WTC11 (cell line): ENCODE results near the gene FBN3. TPM values are rescaled to one million over a fixed set of nuclear protein-coding genes. Genes with fewer than 3 reads are reported as not detected.

Source experiments
- ATAC-seq: fragments of 200-7000 bp; cut with Tn5 transposase; 2 replicates; pipeline ENCODE4 v1.10.0; 2021; ENCODE audit warnings: mild to moderate bottlenecking, moderate library complexity
- CTCF ChIA-PET: fragments of 300-600 bp; sonication (Branson Sonifier 250); formaldehyde crosslinking; loops from one replicate; lab custom pipeline; 2021; ENCODE audit warnings: antibody characterized with exemption; lab: Charles Lee
- POLR2A ChIA-PET: fragments of 350-600 bp; sonication (Branson Sonifier 250); formaldehyde crosslinking; loops from one replicate; lab custom pipeline; 2021; ENCODE audit warnings: antibody characterized with exemption; lab: Charles Lee
- DNase-seq: peaks from one replicate; pipeline ENCODE4 v3.0.0; 2021; ENCODE audit warnings: low spot score
- H3K27ac Mint-ChIP-seq: 2 replicates; pipeline ENCODE4 v1.8.0; 2021; ENCODE audit warnings: mixed read lengths
- H3K27me3 Mint-ChIP-seq: 2 replicates; pipeline ENCODE4 v1.8.0; 2021; ENCODE audit warnings: low read depth, mild to moderate bottlenecking, moderate library complexity, mixed read lengths
- H3K36me3 Mint-ChIP-seq: 2 replicates; pipeline ENCODE4 v1.8.0; 2021; ENCODE audit warnings: mixed read lengths
- H3K4me1 Mint-ChIP-seq: 2 replicates; pipeline ENCODE4 v1.8.0; 2022; ENCODE audit warnings: mixed read lengths
- H3K4me3 Mint-ChIP-seq: 2 replicates; pipeline ENCODE4 v1.8.0; 2021; ENCODE audit warnings: mild to moderate bottlenecking, moderate library complexity, mixed read lengths
- H3K9me3 Mint-ChIP-seq: 2 replicates; pipeline ENCODE4 v1.8.0; 2021; ENCODE audit warnings: mixed read lengths
- AR ChIP-seq: fragments of 250-450 bp; sonication (Bioruptor Pico); IDR thresholded peaks from 2 replicates; pipeline ENCODE4 v1.9.0; 2021; ENCODE audit warnings: mild to moderate bottlenecking
- ATF3 ChIP-seq: sonication (generic); formaldehyde crosslinking; conservative IDR thresholded peaks from 2 replicates; pipeline ENCODE4 v1.8.1; 2022; ENCODE audit warnings: mild to moderate bottlenecking, missing genetic modification reagents
- KAT7 ChIP-seq: sonication (generic); formaldehyde crosslinking; IDR thresholded peaks from 2 replicates; pipeline ENCODE4 v1.8.1; 2023; ENCODE audit warnings: missing genetic modification reagents, mild to moderate bottlenecking, borderline replicate concordance
- NFATC4 ChIP-seq: fragments of 250-450 bp; sonication (Bioruptor Pico); IDR thresholded peaks from 2 replicates; pipeline ENCODE4 v1.9.0; 2021; ENCODE audit warnings: mild to moderate bottlenecking
- NFE2L1 ChIP-seq: sonication (generic); formaldehyde crosslinking; IDR thresholded peaks from 2 replicates; pipeline ENCODE4 v1.8.1; 2023; ENCODE audit warnings: missing genetic modification reagents
- NR3C1 ChIP-seq: sonication (generic); formaldehyde crosslinking; conservative IDR thresholded peaks from 2 replicates; pipeline ENCODE4 v1.8.1; 2023; ENCODE audit warnings: low read depth, mild to moderate bottlenecking, missing genetic modification reagents
- TCF7 ChIP-seq: sonication (generic); formaldehyde crosslinking; IDR thresholded peaks from 2 replicates; pipeline ENCODE4 v1.8.0; 2022; ENCODE audit warnings: mild to moderate bottlenecking, low read depth, missing genetic modification reagents, moderate library complexity
- ZNF423 ChIP-seq: fragments of 250-450 bp; sonication (Bioruptor Pico); IDR thresholded peaks from 2 replicates; pipeline ENCODE4 v2.1.2; 2022; ENCODE audit warnings: mild to moderate bottlenecking, moderate library complexity
- ZNF512 ChIP-seq: sonication (generic); formaldehyde crosslinking; IDR thresholded peaks from 2 replicates; pipeline ENCODE4 v1.8.1; 2022; ENCODE audit warnings: missing genetic modification reagents, borderline replicate concordance
- ZNF532 ChIP-seq: fragments of 250-450 bp; sonication (Bioruptor Pico); IDR thresholded peaks from 2 replicates; pipeline ENCODE4 v1.9.0; 2021; ENCODE audit warnings: mild to moderate bottlenecking, borderline replicate concordance
- total RNA-seq: library from RNA; stranded (reverse); gene quantifications from 3 replicates; pipeline ENCODE4 v1.2.3, GENCODE V29; 2021

FBN3 gene
- total RNA-seq, 1 experiment from 2014 or later = 54.8 TPM

- H3K27ac Mint-ChIP-seq = no peak overlapping the region
Measured at GRCh38 chr19:8075158-8076074, 74.0 kb downstream of the FBN3 start.

More at GRCh38 chr19:8075158-8076074, 74.0 kb downstream of the FBN3 start:
- no peak overlapping the region for H3K4me3 Mint-ChIP-seq
- no peaks in the 10 kb centered on the region for H3K27me3 Mint-ChIP-seq
- DNase-seq (no peak), ATAC-seq (no peak)
- POLR2A ChIA-PET = no interaction called here
- H3K9me3 Mint-ChIP-seq = peaks cover 15% of the 10 kb centered on the region
- CTCF ChIA-PET = interaction anchor here (1.0 kb wide), 1 partner anchor 73 kb away, joined by 3 read pairs; no protein-coding TSS in a partner anchor
- H3K36me3 Mint-ChIP-seq = peaks cover 44% of the 10 kb centered on the region
- TF ChIP-seq AR (CRISPR knock-in tag) (no peak), NFE2L1 (CRISPR knock-in tag) (no peak), NFATC4 (CRISPR knock-in tag) (no peak), NR3C1 (no peak), ZNF512 (CRISPR knock-in tag) (no peak), KAT7 (CRISPR knock-in tag) (no peak), ZNF532 (CRISPR knock-in tag) (no peak), ZNF423 (CRISPR knock-in tag) (no peak), ATF3 (CRISPR knock-in tag) (no peak), TCF7 (CRISPR knock-in tag) (no peak)
- no peaks in the 10 kb centered on the region for H3K4me1 Mint-ChIP-seq
